ENCODE results near the gene NOP58.

DNA sequence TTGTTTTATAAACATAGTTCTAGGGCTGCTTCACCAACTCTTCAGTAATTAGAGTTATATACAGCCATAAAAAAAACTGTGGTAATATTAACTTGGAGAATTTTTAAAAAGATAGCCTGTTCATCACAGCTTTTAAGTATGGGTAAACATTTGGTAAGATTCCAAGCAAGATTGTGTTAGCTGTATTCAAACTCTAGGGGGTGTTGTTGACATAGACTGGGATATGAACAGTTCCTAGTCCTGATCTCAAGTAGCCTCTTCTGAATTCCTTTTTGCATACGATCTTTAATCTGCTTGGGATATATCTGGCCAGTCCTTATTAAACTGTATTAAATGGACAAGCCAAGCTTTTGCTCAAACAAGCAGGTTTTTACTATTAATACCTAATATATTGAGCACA is 13.4 kb downstream of the NOP58 start:
- no peak for TF ChIP-seq GLIS3 (CRISPR knock-in tag; IDR thresholded peaks at IDR 0.05)
- no peak for TF ChIP-seq ZFP30 (CRISPR knock-in tag; IDR thresholded peaks at IDR 0.05)
- TF ChIP-seq, protein P1, sequence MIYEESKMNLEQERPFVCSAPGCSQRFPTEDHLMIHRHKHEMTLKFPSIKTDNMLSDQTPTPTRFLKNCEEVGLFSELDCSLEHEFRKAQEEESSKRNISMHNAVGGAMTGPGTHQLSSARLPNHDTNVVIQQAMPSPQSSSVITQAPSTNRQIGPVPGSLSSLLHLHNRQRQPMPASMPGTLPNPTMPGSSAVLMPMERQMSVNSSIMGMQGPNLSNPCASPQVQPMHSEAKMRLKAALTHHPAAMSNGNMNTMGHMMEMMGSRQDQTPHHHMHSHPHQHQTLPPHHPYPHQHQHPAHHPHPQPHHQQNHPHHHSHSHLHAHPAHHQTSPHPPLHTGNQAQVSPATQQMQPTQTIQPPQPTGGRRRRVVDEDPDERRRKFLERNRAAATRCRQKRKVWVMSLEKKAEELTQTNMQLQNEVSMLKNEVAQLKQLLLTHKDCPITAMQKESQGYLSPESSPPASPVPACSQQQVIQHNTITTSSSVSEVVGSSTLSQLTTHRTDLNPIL (CRISPR knock-in tag; IDR thresholded peaks at IDR 0.05; ENCODE audit: low read depth) = no peak
- TF ChIP-seq CSDC2 (CRISPR knock-in tag; IDR thresholded peaks at IDR 0.05) = no peak
- TF ChIP-seq, protein P2, sequence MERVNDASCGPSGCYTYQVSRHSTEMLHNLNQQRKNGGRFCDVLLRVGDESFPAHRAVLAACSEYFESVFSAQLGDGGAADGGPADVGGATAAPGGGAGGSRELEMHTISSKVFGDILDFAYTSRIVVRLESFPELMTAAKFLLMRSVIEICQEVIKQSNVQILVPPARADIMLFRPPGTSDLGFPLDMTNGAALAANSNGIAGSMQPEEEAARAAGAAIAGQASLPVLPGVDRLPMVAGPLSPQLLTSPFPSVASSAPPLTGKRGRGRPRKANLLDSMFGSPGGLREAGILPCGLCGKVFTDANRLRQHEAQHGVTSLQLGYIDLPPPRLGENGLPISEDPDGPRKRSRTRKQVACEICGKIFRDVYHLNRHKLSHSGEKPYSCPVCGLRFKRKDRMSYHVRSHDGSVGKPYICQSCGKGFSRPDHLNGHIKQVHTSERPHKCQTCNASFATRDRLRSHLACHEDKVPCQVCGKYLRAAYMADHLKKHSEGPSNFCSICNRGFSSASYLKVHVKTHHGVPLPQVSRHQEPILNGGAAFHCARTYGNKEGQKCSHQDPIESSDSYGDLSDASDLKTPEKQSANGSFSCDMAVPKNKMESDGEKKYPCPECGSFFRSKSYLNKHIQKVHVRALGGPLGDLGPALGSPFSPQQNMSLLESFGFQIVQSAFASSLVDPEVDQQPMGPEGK (CRISPR knock-in tag; IDR thresholded peaks at IDR 0.05; ENCODE audit: borderline replicate concordance) = no peak
- no peak for TF ChIP-seq ARNTL (CRISPR knock-in tag; IDR thresholded peaks at IDR 0.05; ENCODE audit: borderline replicate concordance, low read depth)
- TF ChIP-seq RARB (CRISPR knock-in tag; IDR thresholded peaks at IDR 0.05) = no peak
- no peak for TF ChIP-seq ZNF8 (CRISPR knock-in tag; IDR thresholded peaks at IDR 0.05)
- no peak for TF ChIP-seq TOX (CRISPR knock-in tag; IDR thresholded peaks at IDR 0.05; ENCODE audit: borderline replicate concordance)

Data from SK-N-SH treated with all-trans-retinoic acid at 6 μM for 48 hours (cell line).